ENCODE measurements around the gene MEMO1. TPM values are rescaled to one million over a fixed set of nuclear protein-coding genes. Genes with fewer than 3 reads are reported as not detected.
"Not testable (repeated sequence)": the region's sequence is repeated elsewhere in the genome, so short reads cannot be mapped to it uniquely, and the experiment has no call there.

Gene MEMO1
- total RNA-seq, 1 donor from 2014 or later = 41.9 TPM

DNA sequence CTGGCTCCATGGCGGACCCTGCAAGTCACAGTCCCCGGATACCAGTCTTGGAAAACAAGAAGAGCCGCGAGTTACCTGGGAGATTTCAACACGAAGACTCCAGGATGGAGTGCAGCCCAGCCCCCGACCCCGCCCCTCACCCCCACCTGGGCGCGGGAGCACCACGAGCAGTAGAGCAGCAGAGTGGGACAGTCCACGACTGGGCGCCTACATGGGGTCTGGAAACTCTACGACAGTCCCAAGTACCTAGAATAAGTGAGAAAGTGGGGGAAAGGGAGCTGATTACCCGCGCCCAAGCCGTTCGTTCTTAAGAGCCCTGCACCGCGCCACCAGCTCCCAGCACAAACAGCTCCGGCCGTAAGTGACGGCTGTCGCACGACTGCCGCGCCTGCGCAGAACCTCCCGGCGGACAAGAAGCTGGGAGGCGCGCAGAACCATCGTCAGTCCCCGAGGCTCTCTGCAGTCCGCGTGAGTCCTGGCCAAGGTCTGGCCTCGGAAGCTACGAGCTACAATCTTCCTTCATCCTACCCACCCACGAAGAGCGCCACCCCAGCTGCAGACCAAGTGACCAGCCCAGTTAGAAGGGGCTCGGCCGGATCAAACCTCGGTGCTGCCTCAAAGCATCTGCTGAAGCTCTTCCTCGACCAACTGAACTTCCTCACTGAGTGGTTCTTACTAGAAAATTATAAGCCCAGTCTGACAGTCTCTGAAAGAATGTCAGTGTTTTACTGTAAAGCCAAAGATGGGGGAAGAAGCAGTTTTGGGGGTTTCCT is 28.8 kb upstream of the MEMO1 start, which contains the start of gene DPY30:
DPY30 (minus strand) TSS at position 359 of the 773 bp plus-strand sequence; CDS start at position 10, 349 bp downstream.
- Histone ChIP-seq H3K4me1 (peaks cover 19% of the 10 kb centered on the region), H3K9me3 (replicated peaks) (no peaks in the 10 kb centered on the region), H3K36me3 (peaks cover 12% of the 10 kb centered on the region), H3K27ac (replicated peaks) (peak within 1 kb of the TSS; percentile 85), H3K4me3 (peak within 1 kb of the TSS; percentile 97), H3K27me3 (ENCODE audit: low read depth) (no peaks in the 10 kb centered on the region)
- no peak for TF ChIP-seq CTCF (IDR thresholded peaks at IDR 0.05; ENCODE audit: borderline replicate concordance)
- peak; percentile 92 for DNase-seq
- intact Hi-C loops (cut with micrococcal nuclease) = no loop called here

DNA sequence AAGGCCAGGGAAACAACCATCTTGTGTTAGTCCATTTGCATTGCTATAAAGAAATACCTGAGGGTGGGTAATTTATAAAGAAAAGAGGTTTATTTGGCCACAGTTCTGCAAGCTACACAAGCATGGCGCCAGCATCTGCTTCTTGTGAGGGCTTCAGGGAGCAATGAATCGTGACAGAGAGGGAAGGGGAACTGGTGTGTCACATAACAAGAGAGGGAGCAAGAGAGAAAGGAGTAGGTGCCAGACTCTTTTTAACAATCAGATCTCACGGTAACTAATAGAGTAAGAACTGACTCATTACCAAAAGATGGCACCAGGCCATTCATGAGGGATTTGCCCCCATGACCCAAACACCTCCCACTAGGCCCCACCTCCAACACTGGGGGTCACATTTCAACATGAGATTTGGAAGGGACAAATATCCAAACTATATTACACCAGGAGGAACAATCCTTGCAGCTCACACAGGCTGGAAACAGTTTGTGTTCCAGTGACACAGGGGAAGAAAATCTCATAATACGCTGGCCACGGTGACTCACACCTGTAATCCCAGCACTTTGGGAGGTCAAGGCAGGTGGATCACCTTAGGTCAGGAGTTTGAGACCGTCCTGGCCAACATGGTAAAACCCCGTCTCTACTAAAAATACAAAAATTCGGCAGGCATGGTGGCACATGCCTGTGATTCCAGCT is 23.5 kb upstream of the MEMO1 start:
- Histone ChIP-seq H3K36me3 (peaks cover 28% of the 10 kb centered on the region), H3K4me1 (peaks cover 16% of the 10 kb centered on the region)
- H3K4me3 ChIP-seq; H3K9me3 ChIP-seq (replicated peaks); H3K27ac ChIP-seq (replicated peaks); intact Hi-C loops (cut with micrococcal nuclease); DNase-seq; H3K27me3 ChIP-seq (ENCODE audit: low read depth): not testable (repeated sequence)

- intact Hi-C loops (cut with micrococcal nuclease); DNase-seq; H3K27me3 ChIP-seq (ENCODE audit: low read depth); H3K9me3 ChIP-seq (replicated peaks); H3K4me3 ChIP-seq; H3K27ac ChIP-seq (replicated peaks); H3K4me1 ChIP-seq: not testable (repeated sequence)
- H3K36me3 ChIP-seq = peaks cover 69% of the 10 kb centered on the region
Observed at GRCh38 chr2:32018789-32019482, 8.1 kb upstream of the MEMO1 start.

DNA sequence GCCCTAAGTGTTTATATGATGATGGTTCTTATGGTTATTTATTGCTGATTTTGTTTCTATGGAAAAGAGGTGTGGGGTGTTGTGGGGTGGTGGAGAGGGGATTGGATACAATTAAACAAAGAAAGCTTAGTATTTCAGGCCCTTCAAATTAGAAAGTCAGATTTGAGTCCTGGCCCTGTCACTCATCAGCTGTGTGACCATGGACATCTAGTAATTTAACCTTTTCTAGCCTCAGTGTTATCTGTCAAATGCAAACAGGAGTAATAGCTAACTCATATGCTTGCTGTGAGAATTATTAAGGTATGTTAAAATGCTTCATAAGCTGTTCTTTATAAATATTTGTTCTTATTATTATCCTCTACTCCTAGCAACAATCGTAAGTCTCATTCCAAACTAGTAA is 2.1 kb upstream of the MEMO1 start:
- no peak for TF ChIP-seq CTCF (IDR thresholded peaks at IDR 0.05; ENCODE audit: borderline replicate concordance)
- peaks cover 28% of the 10 kb centered on the region for H3K4me1 ChIP-seq
- intact Hi-C loops (cut with micrococcal nuclease) = no loop called here
- no peaks in the 10 kb centered on the region for H3K9me3 ChIP-seq (replicated peaks)
- H3K4me3 ChIP-seq = no peak overlapping the region
- H3K27me3 ChIP-seq (ENCODE audit: low read depth) = no peaks in the 10 kb centered on the region
- no peak for DNase-seq
- peaks cover 19% of the 10 kb centered on the region for H3K36me3 ChIP-seq
- H3K27ac ChIP-seq (replicated peaks) = no peak overlapping the region

DNA sequence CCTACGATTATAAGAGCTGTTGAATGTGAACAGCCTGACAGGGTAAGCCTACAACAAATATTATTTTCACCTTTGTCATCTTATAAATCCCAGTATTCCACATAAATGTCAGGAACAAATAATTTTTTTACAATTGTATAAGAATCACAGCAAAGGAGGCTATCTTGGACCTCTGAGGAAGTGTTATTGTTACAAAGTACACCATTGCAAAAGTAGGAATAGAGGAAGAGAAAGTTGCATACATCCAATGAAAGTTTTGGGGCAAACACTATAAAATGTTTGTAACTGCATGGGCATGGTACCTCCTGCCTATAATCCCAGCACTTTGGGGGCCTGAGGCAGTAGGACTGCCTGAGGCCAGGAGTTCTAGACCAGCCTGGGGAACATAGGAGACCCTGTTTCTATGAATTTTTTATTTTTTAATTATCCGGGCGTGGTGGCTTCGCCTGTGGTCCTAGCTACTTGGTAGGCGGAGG is 715 bp upstream of the MEMO1 start:
- DNase-seq = no peak
- Histone ChIP-seq H3K27ac (replicated peaks) (peak overlapping the region; percentile 98), H3K36me3 (peaks cover 6% of the 10 kb centered on the region), H3K27me3 (ENCODE audit: low read depth) (no peaks in the 10 kb centered on the region), H3K9me3 (replicated peaks) (no peaks in the 10 kb centered on the region), H3K4me1 (peaks cover 38% of the 10 kb centered on the region), H3K4me3 (peak overlapping the region; percentile 92)
- TF ChIP-seq CTCF (IDR thresholded peaks at IDR 0.05; ENCODE audit: borderline replicate concordance) = no peak
- intact Hi-C loops (cut with micrococcal nuclease) = no loop called here

DNA sequence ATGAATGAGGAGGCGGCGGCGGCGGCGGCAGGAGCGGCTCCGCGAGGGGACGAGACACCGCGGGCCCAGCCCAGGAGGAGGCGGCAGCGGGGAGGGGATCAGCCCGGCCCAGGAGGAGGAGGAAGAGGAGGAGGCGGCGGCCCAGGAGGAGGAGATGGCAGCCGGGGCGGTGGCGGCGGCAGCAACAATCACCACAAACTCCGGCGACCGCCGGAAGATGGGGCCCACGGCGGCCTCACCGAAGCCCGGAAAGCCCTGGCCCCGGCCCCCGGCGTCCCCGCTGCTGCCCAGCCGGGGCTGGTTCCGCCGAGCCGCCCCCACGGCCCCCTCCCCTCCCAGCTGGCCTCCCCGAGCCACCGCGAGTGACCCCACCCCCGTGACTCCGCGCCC is 533 bp downstream of the MEMO1 start:
- DNase-seq = peak; percentile 67
- H3K4me3 ChIP-seq = peak overlapping the region; percentile 92
- intact Hi-C loops (cut with micrococcal nuclease); H3K27me3 ChIP-seq (ENCODE audit: low read depth); H3K36me3 ChIP-seq; H3K9me3 ChIP-seq (replicated peaks): not testable (repeated sequence)
- H3K27ac ChIP-seq (replicated peaks) = peak overlapping the region; percentile 98
- H3K4me1 ChIP-seq = peaks cover 46% of the 10 kb centered on the region

Measured in left ventricle myocardium inferior (tissue), 1 donor.